ACC112 (cell line): ENCODE data around the gene TMED8.
A peak's percentile ranks its signal among the peaks of the same experiment; 100 is the strongest.
"Not testable (repeated sequence)": the region's sequence is repeated elsewhere in the genome, so short reads cannot be mapped to it uniquely, and the experiment has no call there.

Experiments
- H2AFZ ChIP-seq: fragments of 200-600 bp; sonication (generic); one replicate; pipeline ENCODE4 v1.6.0; 2017; ENCODE audit warnings: antibody characterized with exemption, low read length; ENCODE audit not compliant: unreplicated experiment
- H3K27ac ChIP-seq: fragments of 200-600 bp; sonication (generic); 2 replicates; pipeline ENCODE4 v1.5.1; 2014; ENCODE audit warnings: low read depth, mild to moderate bottlenecking, antibody characterized with exemption, low read length, moderate library complexity
- H3K27me3 ChIP-seq: fragments of 200-600 bp; sonication (generic); 2 replicates; pipeline ENCODE4 v1.6.1; 2014; ENCODE audit warnings: mild to moderate bottlenecking, antibody characterized with exemption, low read length, moderate library complexity, mixed read lengths; ENCODE audit not compliant: insufficient read depth
- H3K36me3 ChIP-seq: fragments of 200-600 bp; sonication (generic); 2 replicates; pipeline ENCODE4 v1.6.1; 2016; ENCODE audit warnings: mild to moderate bottlenecking, antibody characterized with exemption, low read length, moderate library complexity, mixed read lengths; ENCODE audit not compliant: insufficient read depth
- H3K4me1 ChIP-seq: fragments of 200-600 bp; sonication (generic); one replicate; pipeline ENCODE4 v1.6.1; 2016; ENCODE audit warnings: low read length, mixed read lengths; ENCODE audit not compliant: insufficient read depth, unreplicated experiment, control insufficient read depth
- H3K4me3 ChIP-seq: fragments of 200-600 bp; sonication (generic); 2 replicates; pipeline ENCODE4 v1.5.1; 2014; ENCODE audit warnings: mild to moderate bottlenecking, low read depth, low read length
- H3K79me2 ChIP-seq: fragments of 200-600 bp; sonication (generic); one replicate; pipeline ENCODE4 v1.6.0; 2016; ENCODE audit warnings: low read length; ENCODE audit not compliant: control insufficient read depth, unreplicated experiment, insufficient read depth

Gene TMED8, protein sequence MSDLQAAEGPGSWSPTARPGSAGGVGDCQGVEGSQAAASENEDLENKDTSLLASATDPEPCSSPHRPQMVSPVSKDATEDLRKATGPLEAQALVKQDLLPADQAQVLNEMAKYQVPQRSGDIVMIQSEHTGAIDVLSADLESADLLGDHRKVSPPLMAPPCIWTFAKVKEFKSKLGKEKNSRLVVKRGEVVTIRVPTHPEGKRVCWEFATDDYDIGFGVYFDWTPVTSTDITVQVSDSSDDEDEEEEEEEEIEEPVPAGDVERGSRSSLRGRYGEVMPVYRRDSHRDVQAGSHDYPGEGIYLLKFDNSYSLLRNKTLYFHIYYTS

DNA sequence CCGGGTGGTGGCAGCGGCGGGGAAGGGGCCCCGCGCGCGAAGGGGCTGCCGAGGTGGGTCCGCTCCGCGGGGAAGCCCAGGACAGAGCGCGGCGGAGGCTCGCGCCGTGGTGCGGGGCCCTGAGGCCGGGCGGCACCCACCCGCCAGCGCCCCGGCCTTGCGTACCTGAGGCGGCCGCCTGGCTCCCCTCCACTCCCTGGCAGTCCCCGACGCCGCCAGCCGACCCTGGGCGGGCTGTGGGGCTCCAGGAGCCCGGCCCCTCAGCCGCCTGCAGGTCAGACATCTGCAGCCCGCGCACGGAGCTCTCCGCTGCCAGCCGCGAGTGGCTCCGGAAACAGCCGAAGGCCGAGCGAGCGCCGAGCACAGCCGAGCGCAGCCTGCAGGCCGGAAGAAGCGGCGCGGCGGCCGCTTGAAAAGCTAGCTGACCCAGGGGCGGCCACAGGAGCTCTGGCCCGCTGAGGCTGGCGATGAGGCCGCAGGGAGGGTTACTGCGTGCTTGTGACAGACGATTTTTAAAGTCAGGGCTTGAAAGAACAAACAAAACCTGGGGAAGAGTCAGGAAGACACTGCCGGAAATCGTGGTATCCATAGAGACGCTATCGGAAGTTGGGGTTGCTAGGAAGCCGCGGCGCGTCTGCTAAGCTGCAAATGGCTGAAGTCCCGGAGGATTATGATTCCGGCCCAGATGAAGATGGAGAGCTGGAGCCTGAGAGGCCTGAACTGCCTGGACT, at the start of gene TMED8, which contains the start of gene SAMD15:
TSS of gene TMED8 (minus strand) at position 324 of the 731 bp plus-strand sequence. CDS start at position 283, 41 bp downstream.
TSS of gene SAMD15 (plus strand) at position 609 of the 731 bp plus-strand sequence. CDS start at position 649, 40 bp downstream.
- peak within 1 kb of the TSS; percentile 70 for H3K27ac ChIP-seq
- H3K4me1 ChIP-seq, result peaks cover 22% of the 10 kb centered on the region
- H3K4me3 ChIP-seq, result peak within 1 kb of the TSS; percentile 96
- no peaks in the 10 kb centered on the region for H3K27me3 ChIP-seq
- no peaks in the 10 kb centered on the region for H3K36me3 ChIP-seq
- peaks cover 29% of the 10 kb centered on the region for H3K79me2 ChIP-seq
- H2AFZ ChIP-seq, result peak within 1 kb of the TSS; percentile 98

DNA sequence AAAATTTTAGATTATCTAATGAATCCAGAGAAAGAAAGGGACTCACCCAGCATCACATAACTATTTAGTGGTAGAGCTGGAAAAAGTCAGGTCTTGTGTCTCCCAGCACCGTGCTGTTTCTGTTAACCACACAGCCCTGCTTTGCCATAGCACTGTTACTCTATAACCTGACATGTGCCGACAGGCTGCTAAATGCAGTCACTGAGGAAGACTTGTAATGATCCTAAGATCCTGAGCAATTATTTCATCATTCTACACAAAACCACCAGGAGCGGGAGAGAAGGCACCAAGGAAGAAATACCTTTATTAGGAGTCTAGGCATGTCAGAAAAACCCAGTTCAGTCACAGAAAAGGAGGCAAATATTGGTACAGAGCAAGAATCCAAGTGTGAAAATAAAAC, 49.5 kb upstream of the TMED8 start:
- Histone ChIP-seq H2AFZ (no peak overlapping the region), H3K79me2 (no peaks in the 10 kb centered on the region), H3K4me3 (no peak overlapping the region), H3K4me1 (peaks cover 5% of the 10 kb centered on the region), H3K27me3 (no peaks in the 10 kb centered on the region), H3K27ac (no peak overlapping the region), H3K36me3 (peaks cover 43% of the 10 kb centered on the region)

DNA sequence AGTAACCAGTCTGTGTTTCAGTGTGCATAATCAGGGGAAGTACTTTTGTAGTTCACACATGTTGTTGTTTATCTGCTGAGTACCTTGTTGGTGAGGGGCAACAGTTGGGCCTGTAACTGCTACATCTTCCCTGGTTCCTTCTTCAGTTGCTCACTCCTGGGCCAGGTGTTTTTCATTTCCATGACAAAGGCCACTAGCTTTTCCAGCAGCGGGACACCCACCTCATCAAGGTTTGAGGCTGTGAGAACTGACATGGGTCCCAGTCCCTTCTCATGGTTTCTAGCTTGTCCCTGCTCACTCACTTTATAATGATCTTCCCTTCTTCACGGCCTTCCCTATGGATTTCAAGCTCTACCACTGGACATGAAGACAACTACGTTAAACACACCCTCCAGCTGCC, 48.0 kb upstream of the TMED8 start:
- H2AFZ ChIP-seq, result no peak overlapping the region
- H3K4me3 ChIP-seq, result no peak overlapping the region
- no peaks in the 10 kb centered on the region for H3K79me2 ChIP-seq
- peaks cover 41% of the 10 kb centered on the region for H3K36me3 ChIP-seq
- peaks cover 7% of the 10 kb centered on the region for H3K4me1 ChIP-seq
- H3K27me3 ChIP-seq, result no peaks in the 10 kb centered on the region
- H3K27ac ChIP-seq, result no peak overlapping the region

DNA sequence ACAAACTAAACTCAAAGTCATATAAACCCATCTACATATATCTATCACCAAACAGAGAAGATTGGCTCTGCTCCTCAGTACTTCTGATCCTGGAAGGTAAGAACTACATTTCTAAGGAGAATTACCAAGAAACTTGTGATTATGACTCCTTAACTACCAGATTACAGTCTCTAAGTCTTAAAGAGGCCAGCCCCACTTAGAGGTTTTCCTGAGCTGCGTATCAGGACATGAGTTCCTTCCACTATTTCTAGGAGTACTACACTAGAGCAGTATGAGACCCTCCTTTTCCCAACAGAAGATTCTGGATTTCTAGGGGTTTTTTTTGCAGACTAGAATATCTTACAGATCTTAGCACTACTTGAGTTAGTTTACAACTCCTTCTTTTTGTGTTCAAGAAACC, 46.5 kb upstream of the TMED8 start, which contains the start of gene NOXRED1:
TSS of gene NOXRED1 (minus strand) at position 101 of the 400 bp plus-strand sequence. CDS start 634 bp downstream, outside the sequence.
- no peak within 1 kb of the TSS for H2AFZ ChIP-seq
- no peaks in the 10 kb centered on the region for H3K27me3 ChIP-seq
- H3K36me3 ChIP-seq, result peaks cover 28% of the 10 kb centered on the region; the same call in 1 of the 2 replicates
- H3K4me3 ChIP-seq, result no peak within 1 kb of the TSS
- H3K4me1 ChIP-seq, result peaks cover 7% of the 10 kb centered on the region
- H3K27ac ChIP-seq, result no peak within 1 kb of the TSS
- no peaks in the 10 kb centered on the region for H3K79me2 ChIP-seq

DNA sequence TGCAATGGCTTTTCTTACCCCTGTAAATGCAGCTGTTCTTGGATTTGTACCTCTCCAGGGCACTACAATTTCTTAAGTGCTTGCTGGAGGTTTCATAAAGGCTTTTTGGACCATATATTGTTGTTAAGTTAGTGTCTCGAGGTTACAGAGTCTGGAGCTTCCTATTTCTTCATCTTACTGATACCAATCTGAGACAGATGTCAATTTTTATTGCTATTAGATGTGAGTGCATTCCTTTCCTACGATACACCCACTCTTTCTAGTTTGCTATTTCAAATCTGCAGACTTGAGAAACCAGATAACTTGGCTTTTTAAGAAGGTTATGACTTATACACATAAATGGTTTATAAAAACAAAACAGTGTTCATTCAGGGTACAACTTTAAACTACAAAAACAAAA, 44.3 kb upstream of the TMED8 start:
- Histone ChIP-seq H2AFZ (no peak overlapping the region), H3K27me3 (no peaks in the 10 kb centered on the region), H3K36me3 (peaks cover 20% of the 10 kb centered on the region; the same call in 1 of the 2 replicates), H3K4me1 (peaks cover 7% of the 10 kb centered on the region), H3K27ac (no peak overlapping the region), H3K79me2 (no peaks in the 10 kb centered on the region), H3K4me3 (no peak overlapping the region)

DNA sequence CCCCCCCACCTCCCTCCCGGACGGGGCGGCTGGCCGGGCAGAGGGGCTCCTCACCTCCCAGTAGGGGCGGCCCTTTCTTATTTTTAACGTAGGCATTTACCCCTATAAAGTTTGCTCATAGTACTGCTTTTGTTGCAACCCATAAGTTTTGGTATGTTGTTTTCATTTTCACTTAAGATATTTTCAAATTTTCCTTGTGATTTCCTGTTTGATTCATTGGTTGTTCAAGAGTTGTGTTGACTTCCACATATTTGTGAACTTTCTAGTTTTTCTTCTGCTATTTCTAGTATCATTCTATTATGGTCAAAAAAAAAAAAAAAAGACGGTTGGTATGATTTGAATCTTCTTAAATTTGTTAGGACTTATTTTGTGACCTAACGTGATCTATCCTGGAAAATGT, 39.9 kb upstream of the TMED8 start:
- H3K4me3 ChIP-seq, result no peak overlapping the region
- no peak overlapping the region for H3K27ac ChIP-seq
- no peak overlapping the region for H2AFZ ChIP-seq
- H3K27me3 ChIP-seq, result no peaks in the 10 kb centered on the region
- no peaks in the 10 kb centered on the region for H3K36me3 ChIP-seq
- H3K79me2 ChIP-seq, result no peaks in the 10 kb centered on the region
- H3K4me1 ChIP-seq, result peaks cover 6% of the 10 kb centered on the region

DNA sequence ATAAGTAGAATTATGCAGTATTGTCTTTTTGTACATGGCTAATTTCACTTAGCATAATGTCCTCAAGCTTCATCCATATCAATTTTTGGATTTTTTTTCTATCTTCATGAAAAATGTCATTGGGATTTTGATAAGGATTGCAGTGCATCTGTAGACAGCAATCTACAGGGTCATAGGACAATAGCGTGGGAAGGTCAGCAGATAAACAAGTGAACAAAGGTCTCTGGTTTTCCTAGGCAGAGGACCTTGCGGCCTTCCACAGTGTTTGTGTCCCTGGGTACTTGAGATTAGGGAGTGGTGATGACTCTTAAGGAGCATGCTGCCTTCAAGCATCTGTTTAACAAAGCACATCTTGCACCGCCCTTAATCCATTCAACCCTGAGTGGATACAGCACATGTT, 39.2 kb upstream of the TMED8 start:
- H3K4me1 ChIP-seq, H3K4me3 ChIP-seq, H2AFZ ChIP-seq, H3K79me2 ChIP-seq, H3K27ac ChIP-seq, H3K27me3 ChIP-seq, H3K36me3 ChIP-seq: not testable (repeated sequence)

DNA sequence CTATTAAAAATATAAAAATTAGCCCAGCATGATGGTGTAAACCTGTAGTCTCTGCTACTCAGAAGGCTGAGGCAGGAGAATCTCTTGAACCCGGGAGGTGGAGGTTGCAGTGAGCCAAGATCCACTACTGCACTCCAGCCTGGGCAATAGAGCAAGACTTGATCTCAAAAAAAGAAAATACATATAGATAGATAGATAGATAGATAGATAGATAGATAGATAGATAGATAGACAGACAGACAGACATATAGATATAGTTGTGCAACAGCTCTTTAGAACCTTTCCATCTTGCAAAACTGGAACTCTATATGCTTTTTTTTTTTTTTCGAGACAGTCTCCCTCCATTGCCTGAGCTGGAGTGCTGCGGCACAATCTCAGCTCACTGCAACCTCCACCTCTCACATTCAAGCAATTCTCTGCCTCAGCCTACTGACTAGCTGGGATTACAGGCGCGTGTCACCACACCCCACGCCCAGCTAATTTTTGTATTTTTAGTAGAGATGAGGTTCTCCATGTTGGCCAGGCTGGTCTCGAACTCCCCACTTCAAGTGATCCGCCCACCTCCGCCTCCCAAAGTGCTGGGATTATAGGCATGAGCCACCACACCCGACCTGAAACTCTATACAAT, 38.6 kb upstream of the TMED8 start:
- H3K27ac ChIP-seq, result not testable (repeated sequence)

DNA sequence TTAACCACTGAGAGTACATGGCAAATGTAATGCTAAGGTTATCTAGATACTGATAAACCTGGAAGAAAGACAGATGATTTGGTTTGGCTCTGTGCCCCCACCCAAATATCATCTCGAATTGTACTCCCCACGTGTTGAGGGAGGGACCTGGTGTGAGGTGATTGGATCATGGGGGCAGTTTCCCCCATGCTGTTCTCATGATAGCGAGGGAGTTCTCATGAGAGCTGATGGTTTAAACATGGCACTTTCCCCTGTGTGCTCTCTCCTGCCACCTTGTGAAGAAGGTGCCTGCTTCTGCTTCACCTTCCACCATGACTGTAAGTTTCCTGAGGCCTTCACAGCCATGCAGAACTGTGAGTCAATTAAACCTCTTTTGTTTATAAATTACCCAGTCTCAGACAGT, 32.2 kb upstream of the TMED8 start:
- Histone ChIP-seq H3K27me3 (no peaks in the 10 kb centered on the region), H3K4me1 (no peaks in the 10 kb centered on the region), H3K36me3 (no peaks in the 10 kb centered on the region), H3K79me2 (no peaks in the 10 kb centered on the region), H2AFZ (no peak overlapping the region), H3K27ac (no peak overlapping the region), H3K4me3 (no peak overlapping the region)

More for the DNA sequence above, 38.6 kb upstream of the TMED8 start:
- not testable (repeated sequence) for H2AFZ ChIP-seq, H3K79me2 ChIP-seq, H3K36me3 ChIP-seq, H3K4me3 ChIP-seq, H3K4me1 ChIP-seq, H3K27me3 ChIP-seq

DNA sequence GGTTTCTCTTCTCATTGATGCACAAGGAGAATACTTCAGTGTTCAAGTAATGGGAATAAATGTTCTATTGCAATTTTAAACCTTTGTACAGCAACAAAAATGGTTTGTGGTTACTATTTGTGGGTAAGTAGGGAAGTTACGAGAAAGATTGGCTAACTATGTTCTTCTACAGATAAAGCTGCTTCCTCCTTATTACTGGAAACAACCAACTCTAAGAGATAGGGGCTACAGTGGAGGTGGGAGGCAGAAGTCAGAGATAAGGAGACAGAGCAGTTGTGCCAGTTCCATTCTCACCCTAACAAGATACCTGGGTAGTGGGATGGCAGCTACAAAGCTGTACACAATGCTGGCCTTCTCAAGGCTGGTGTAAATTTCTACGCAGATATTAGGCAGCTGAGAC, 30.3 kb upstream of the TMED8 start:
- Histone ChIP-seq H3K79me2 (no peaks in the 10 kb centered on the region), H3K4me1 (no peaks in the 10 kb centered on the region), H3K27me3 (no peaks in the 10 kb centered on the region), H3K36me3 (no peaks in the 10 kb centered on the region), H3K27ac (no peak overlapping the region), H3K4me3 (no peak overlapping the region), H2AFZ (no peak overlapping the region)
